Bronchial epithelial cell (primary cell): Measurements from ENCODE around the gene PDZRN3. TPM values are rescaled to one million over a fixed set of nuclear protein-coding genes. Genes with fewer than 3 reads are reported as not detected.

Source experiments
- DNase-seq: peaks from one replicate; pipeline ENCODE4 v3.0.0-alpha.2; 2010; ENCODE audit warnings: low read depth
- FAIRE-seq: peaks from 2 replicates; lab custom pipeline; 2011; peaks lifted over from hg19 to GRCh38; lab: Jason Lieb, UNC
- H3K27me3 ChIP-seq: 2 replicates; pipeline ENCODE4 v1.5.1; 2011; ENCODE audit warnings: low read length; ENCODE audit not compliant: control insufficient read depth, insufficient read depth
- H3K36me3 ChIP-seq: 2 replicates; pipeline ENCODE4 v1.5.1; 2011; ENCODE audit warnings: low read length; ENCODE audit not compliant: control insufficient read depth, insufficient read depth
- H3K4me3 ChIP-seq: 2 replicates; pipeline ENCODE4 v1.5.1; 2011; ENCODE audit warnings: mild to moderate bottlenecking, low read depth, low read length, control low read depth
- CTCF ChIP-seq: IDR thresholded peaks from 2 replicates; pipeline ENCODE4 v1.5.1; 2011; ENCODE audit warnings: mild to moderate bottlenecking, moderate library complexity, low read length, control low read depth, inconsistent platforms; ENCODE audit not compliant: insufficient read depth, severe bottlenecking
- total RNA-seq: library from RNA; depleted of rRNA; stranded (reverse); fragments of >200 nt; gene quantifications from 2 replicates; pipeline ENCODE4 v1.2.1, GENCODE V29; 2014

The PDZRN3 gene
- total RNA-seq, 1 donor from 2014 or later: 0.79 TPM

GRCh38 chr3:73453666-73454065 is 171.1 kb downstream of the PDZRN3 start:
- Histone ChIP-seq H3K36me3 (no peaks in the 10 kb centered on the region), H3K27me3 (no peaks in the 10 kb centered on the region), H3K4me3 (no peak overlapping the region)
- no peak for DNase-seq
- no peak for TF ChIP-seq CTCF
- FAIRE-seq: no peak

- TF ChIP-seq CTCF: no peak
- no peaks in the 10 kb centered on the region for H3K27me3 ChIP-seq
Measured at GRCh38 chr3:73452729-73453128, 172.0 kb downstream of the PDZRN3 start.

GRCh38 chr3:73451301-73451944 is 173.3 kb downstream of the PDZRN3 start:
- no peaks in the 10 kb centered on the region for H3K36me3 ChIP-seq
- H3K4me3 ChIP-seq: no peak overlapping the region
- H3K27me3 ChIP-seq: no peaks in the 10 kb centered on the region
- TF ChIP-seq CTCF: no peak
- DNase-seq (no peak), FAIRE-seq (no peak)

More at GRCh38 chr3:73452729-73453128, 172.0 kb downstream of the PDZRN3 start:
- no peak overlapping the region for H3K4me3 ChIP-seq
- DNase-seq (no peak), FAIRE-seq (no peak)
- no peaks in the 10 kb centered on the region for H3K36me3 ChIP-seq

- no peaks in the 10 kb centered on the region for H3K36me3 ChIP-seq
- no peak for DNase-seq
- H3K27me3 ChIP-seq: no peaks in the 10 kb centered on the region
- no peak for FAIRE-seq
- no peak overlapping the region for H3K4me3 ChIP-seq
- no peak for TF ChIP-seq CTCF
Measured at GRCh38 chr3:73449774-73450173, 175.0 kb downstream of the PDZRN3 start.

- Histone ChIP-seq H3K4me3 (no peak overlapping the region), H3K36me3 (no peaks in the 10 kb centered on the region), H3K27me3 (no peaks in the 10 kb centered on the region)
- no peak for TF ChIP-seq CTCF
- DNase-seq: no peak
- no peak for FAIRE-seq
Measured at GRCh38 chr3:73448761-73449301, 175.9 kb downstream of the PDZRN3 start.
